Sigmoid colon (tissue), 7 donors: Measurements from ENCODE around the gene SNX24. TPM values are rescaled to one million over a fixed set of nuclear protein-coding genes. Genes with fewer than 3 reads are reported as not detected.

Experiments used
- DNase-seq: peaks from one replicate; pipeline ENCODE4 v3.0.0-alpha.2; 2019
- H3K27ac ChIP-seq, 4 donors: fragments of 200-600 bp; sonication (generic); one replicate each; pipeline ENCODE4 v1.5.1; 2016 to 2019; ENCODE audit warnings: mild to moderate bottlenecking in 1 of 4
- H3K27me3 ChIP-seq, 3 donors: fragments of 200-600 bp; sonication (generic); one replicate each; pipeline ENCODE4 v1.5.1; 2019; ENCODE audit warnings: mild to moderate bottlenecking in 1 of 3
- H3K36me3 ChIP-seq, 4 donors: fragments of 200-600 bp; sonication (generic); one replicate each; pipeline ENCODE4 v1.5.1; 2016 to 2019
- H3K4me1 ChIP-seq, 4 donors: fragments of 200-600 bp; sonication (generic); one replicate each; pipeline ENCODE4 v1.5.1; 2017 to 2019
- H3K4me3 ChIP-seq, 4 donors: fragments of 200-600 bp; sonication (generic); one replicate each; pipeline ENCODE4 v1.5.1; 2017 to 2019; ENCODE audit warnings: mild to moderate bottlenecking in 2 of 4, moderate library complexity in 1 of 4
- H3K9me3 ChIP-seq, 4 donors: fragments of 200-600 bp in 3 of 4; sonication (generic) in 3 of 4; one replicate each; pipeline versions ENCODE4 v1.5.1 to v1.6.1; 2013 to 2019
- EP300 ChIP-seq, 4 donors: sonication (generic); formaldehyde crosslinking; IDR thresholded peaks; one replicate each; pipeline ENCODE4 v1.6.1; 2017; ENCODE audit warnings: antibody characterized with exemption in 4 of 4
- POLR2A ChIP-seq, 2 donors: fragments of 450-650 bp; IDR thresholded peaks; one replicate each; pipeline ENCODE4 v1.6.1; 2016; ENCODE audit warnings: antibody characterized with exemption in 2 of 2, mild to moderate bottlenecking in 2 of 2, moderate library complexity in 2 of 2
- POLR2AphosphoS5 ChIP-seq, 4 donors: sonication (generic); formaldehyde crosslinking; IDR thresholded peaks; one replicate each; pipeline ENCODE4 v1.6.1; 2017; ENCODE audit warnings: antibody characterized with exemption in 4 of 4
- WGBS, 2 donors: extraction: QIAGEN DNeasy Blood & Tissue Kit; methylation state at CpG; one replicate each; pipeline ENCODE4 v1.1.7; 2013; 5-methylcytosine and 5-hydroxymethylcytosine counted together
- intact Hi-C: fragments of 100-400 bp; cut with DNase I; formaldehyde crosslinking; loops from one replicate; pipeline ENCODE4 v1.15.1; 2023
- polyA plus RNA-seq, 3 donors: library from polyadenylated mRNA; stranded (reverse); fragments of 200-250 nt; gene quantifications; one replicate each; pipeline ENCODE4 v1.2.3, GENCODE V29; 2013
- total RNA-seq, 4 donors: library from RNA; depleted of rRNA; stranded (reverse); fragments of >200 nt; gene quantifications; one replicate each; pipeline ENCODE4 v1.1.0, GENCODE V29; 2016
- TF ChIP-seq, protein P1 (sequence below), 4 experiments: fragments of 450-650 bp in 3 of 4; fragments of 200-600 bp in 1 of 4; IDR thresholded peaks; one replicate each; pipeline ENCODE4 v1.5.1; 2016 to 2019; ENCODE audit warnings: antibody characterized with exemption in 4 of 4, mild to moderate bottlenecking in 3 of 4, moderate library complexity in 2 of 4
- donor health status: healthy with polysubstance abuse.
- donor health status: Bipolar disorder and iron deficiency.
- donor health status: healthy.

The SNX24 gene
- total and polyA plus RNA-seq, 7 donors, result 7.3 to 28.2 (median 10.7) TPM

DNA sequence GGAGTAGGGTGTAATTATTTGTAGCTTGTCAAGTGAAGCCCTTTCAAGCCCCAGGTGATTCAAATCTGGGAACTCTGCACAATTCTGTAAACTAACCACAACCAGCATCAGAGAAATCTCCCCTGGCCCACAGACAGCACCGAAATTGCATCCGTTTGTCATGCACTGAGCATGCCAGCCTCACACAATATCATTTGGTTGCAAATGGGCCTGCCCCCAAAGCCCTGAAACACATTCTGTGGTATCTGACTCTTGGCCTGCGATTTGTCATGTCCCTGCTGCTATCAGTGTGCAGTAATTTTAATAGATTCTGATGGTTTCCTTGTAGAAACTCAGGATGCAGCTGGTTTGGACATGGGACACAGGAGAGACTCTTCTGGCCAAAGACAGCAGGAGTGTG, 35.3 kb downstream of the SNX24 start:
- H3K4me1 ChIP-seq, result peaks cover 0 to 26% (median 16%) of the 10 kb centered on the region in 4 donors
- no peaks in the 10 kb centered on the region for H3K9me3 ChIP-seq
- intact Hi-C loops, result no loop called here
- no peak overlapping the region for H3K27ac ChIP-seq
- TF ChIP-seq EP300 (IDR thresholded peaks at IDR 0.05) (no peak), POLR2A (IDR thresholded peaks at IDR 0.05) (no peak), POLR2AphosphoS5 (IDR thresholded peaks at IDR 0.05) (no peak)
- TF ChIP-seq, protein P1, sequence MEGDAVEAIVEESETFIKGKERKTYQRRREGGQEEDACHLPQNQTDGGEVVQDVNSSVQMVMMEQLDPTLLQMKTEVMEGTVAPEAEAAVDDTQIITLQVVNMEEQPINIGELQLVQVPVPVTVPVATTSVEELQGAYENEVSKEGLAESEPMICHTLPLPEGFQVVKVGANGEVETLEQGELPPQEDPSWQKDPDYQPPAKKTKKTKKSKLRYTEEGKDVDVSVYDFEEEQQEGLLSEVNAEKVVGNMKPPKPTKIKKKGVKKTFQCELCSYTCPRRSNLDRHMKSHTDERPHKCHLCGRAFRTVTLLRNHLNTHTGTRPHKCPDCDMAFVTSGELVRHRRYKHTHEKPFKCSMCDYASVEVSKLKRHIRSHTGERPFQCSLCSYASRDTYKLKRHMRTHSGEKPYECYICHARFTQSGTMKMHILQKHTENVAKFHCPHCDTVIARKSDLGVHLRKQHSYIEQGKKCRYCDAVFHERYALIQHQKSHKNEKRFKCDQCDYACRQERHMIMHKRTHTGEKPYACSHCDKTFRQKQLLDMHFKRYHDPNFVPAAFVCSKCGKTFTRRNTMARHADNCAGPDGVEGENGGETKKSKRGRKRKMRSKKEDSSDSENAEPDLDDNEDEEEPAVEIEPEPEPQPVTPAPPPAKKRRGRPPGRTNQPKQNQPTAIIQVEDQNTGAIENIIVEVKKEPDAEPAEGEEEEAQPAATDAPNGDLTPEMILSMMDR (IDR thresholded peaks at IDR 0.05), result no peak
- 78 to 92% methylated on average over 3 of the region's 3 CpGs for WGBS, 2 donors
- H3K27me3 ChIP-seq, result no peaks in the 10 kb centered on the region
- H3K36me3 ChIP-seq, result no peaks in the 10 kb centered on the region
- H3K4me3 ChIP-seq, result no peak overlapping the region
- no peak for DNase-seq

DNA sequence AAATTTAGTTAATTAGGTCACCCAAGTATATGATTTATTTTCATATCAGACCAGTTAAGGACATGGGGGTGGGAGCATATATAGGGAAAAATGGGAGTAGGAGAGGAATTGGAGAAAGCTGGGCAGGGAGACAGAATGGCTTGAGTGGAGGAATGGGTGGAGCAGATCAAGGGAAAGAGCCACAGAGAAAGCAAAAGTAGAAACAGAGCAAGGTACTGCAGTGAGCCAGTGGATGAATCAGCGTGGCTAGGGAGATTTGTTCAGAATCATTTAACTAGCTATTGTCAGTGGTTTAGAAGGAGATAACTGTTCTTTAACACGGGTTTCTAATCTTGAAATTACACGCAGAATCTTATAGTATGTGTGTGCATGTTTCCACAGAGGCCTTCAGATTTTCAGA, 37.4 kb downstream of the SNX24 start:
- DNase-seq, result no peak
- Histone ChIP-seq H3K27ac (no peak overlapping the region), H3K4me3 (no peak overlapping the region), H3K27me3 (no peaks in the 10 kb centered on the region), H3K36me3 (no peaks in the 10 kb centered on the region), H3K4me1 (peaks cover 0 to 26% (median 16%) of the 10 kb centered on the region in 4 donors), H3K9me3 (no peaks in the 10 kb centered on the region)
- TF ChIP-seq, protein P1 (IDR thresholded peaks at IDR 0.05), result no peak
- no peak for TF ChIP-seq POLR2AphosphoS5 (IDR thresholded peaks at IDR 0.05)
- TF ChIP-seq EP300 (IDR thresholded peaks at IDR 0.05), result no peak
- no peak for TF ChIP-seq POLR2A (IDR thresholded peaks at IDR 0.05)
- WGBS, 2 donors, result 78 to 79% methylated on average over 3 of the region's 3 CpGs
- intact Hi-C loops, result no loop called here

DNA sequence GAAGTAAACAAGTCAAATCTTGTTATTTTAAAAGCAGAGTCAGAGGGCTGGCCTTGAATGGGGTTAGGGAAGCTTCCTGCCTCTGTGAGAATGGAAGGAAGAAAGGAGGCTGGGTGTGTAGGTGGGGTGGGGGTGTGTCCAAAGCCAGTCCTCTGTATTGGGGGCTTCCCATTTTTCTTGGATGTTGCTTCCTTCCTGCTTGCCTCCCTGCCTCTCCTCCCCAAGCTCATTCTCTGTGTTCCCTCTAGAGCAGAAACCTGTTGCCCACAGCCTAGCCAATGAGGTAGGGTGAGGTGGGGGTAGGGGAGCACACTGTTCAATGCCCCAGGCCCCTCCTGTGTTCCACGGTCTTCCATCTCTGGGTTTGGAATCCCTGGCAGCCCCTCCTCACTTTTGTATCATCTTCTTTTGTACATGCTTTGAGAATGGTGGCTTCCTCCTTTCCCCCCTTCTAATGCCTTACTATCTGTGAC, 39.7 kb downstream of the SNX24 start:
- H3K27ac ChIP-seq, result no peak overlapping the region
- WGBS, 2 donors, result 77 to 85% methylated on average over 1 of the region's 1 CpG
- intact Hi-C loops, result no loop called here

DNA sequence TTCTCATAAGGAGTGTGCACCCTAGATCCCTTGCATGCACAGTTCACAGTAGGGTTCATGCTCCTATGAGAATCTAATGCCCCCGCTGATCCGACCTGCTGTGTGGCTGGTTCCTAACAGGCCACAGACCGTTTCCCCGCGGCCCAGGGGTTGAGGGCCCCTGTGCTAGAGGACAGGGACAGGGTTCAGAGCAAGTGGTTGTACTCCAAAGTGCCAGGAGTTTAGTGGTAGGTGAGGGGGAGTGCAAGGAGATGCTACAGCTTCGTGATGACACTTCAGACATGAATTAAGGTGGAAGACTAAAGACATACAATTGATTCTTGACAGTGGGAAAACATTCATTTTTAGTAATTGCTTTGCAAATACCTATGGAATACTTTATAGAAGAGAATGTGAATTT, 40.5 kb downstream of the SNX24 start:
- DNase-seq, result no peak
- no peaks in the 10 kb centered on the region for H3K27me3 ChIP-seq
- intact Hi-C loops, result no loop called here
- H3K9me3 ChIP-seq, result no peaks in the 10 kb centered on the region
- no peak overlapping the region for H3K27ac ChIP-seq
- peaks cover 0 to 8% (median 3%) of the 10 kb centered on the region in 4 donors for H3K4me1 ChIP-seq
- 96 to 97% methylated on average over 6 of the region's 6 CpGs for WGBS, 2 donors
- no peak overlapping the region for H3K4me3 ChIP-seq
- H3K36me3 ChIP-seq, result no peaks in the 10 kb centered on the region
- TF ChIP-seq EP300 (IDR thresholded peaks at IDR 0.05), result no peak
- no peak for TF ChIP-seq POLR2A (IDR thresholded peaks at IDR 0.05)
- TF ChIP-seq, protein P1 (IDR thresholded peaks at IDR 0.05), result no peak
- TF ChIP-seq POLR2AphosphoS5 (IDR thresholded peaks at IDR 0.05), result no peak

More for the DNA sequence above, 39.7 kb downstream of the SNX24 start:
- no peaks in the 10 kb centered on the region for H3K9me3 ChIP-seq
- H3K4me3 ChIP-seq, result no peak overlapping the region
- no peak for DNase-seq
- no peaks in the 10 kb centered on the region for H3K27me3 ChIP-seq
- no peak for TF ChIP-seq POLR2A (IDR thresholded peaks at IDR 0.05)
- TF ChIP-seq POLR2AphosphoS5 (IDR thresholded peaks at IDR 0.05), result no peak
- TF ChIP-seq, protein P1 (IDR thresholded peaks at IDR 0.05), result no peak
- TF ChIP-seq EP300 (IDR thresholded peaks at IDR 0.05), result no peak
- peaks cover 0 to 16% (median 10%) of the 10 kb centered on the region in 4 donors for H3K4me1 ChIP-seq
- H3K36me3 ChIP-seq, result no peaks in the 10 kb centered on the region

DNA sequence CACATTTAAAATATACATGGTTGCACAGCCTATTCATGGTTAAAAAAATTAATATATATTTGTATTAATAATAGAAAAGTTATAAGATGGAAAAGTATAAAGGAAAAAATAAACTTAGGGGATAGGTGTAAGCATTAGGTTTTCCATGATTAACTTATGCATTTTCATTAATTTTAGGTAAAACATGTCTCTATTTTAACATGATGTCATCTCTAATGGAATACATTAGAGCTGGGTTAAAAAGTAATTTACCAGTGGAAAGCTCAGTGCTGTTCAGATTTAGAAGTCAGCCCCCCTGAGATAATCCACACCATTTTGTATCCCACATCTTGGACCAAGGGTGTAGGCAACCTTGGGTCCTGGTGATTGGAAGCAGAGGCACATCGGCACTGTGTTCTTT, 49.7 kb downstream of the SNX24 start:
- Histone ChIP-seq H3K4me1 (peaks cover 0 to 7% (median 3%) of the 10 kb centered on the region in 4 donors), H3K27me3 (no peaks in the 10 kb centered on the region), H3K9me3 (no peaks in the 10 kb centered on the region), H3K27ac (no peak overlapping the region), H3K4me3 (no peak overlapping the region), H3K36me3 (no peaks in the 10 kb centered on the region)
- 96 to 100% methylated on average over 1 of the region's 1 CpG for WGBS, 2 donors
- intact Hi-C loops, result loop anchor here (5.0 kb wide), 3 partner anchors 142 to 472 kb away; partner anchors contain the start of genes PPIC and PRDM6
- no peak for TF ChIP-seq POLR2AphosphoS5 (IDR thresholded peaks at IDR 0.05)
- no peak for TF ChIP-seq POLR2A (IDR thresholded peaks at IDR 0.05)
- TF ChIP-seq, protein P1 (IDR thresholded peaks at IDR 0.05), result no peak
- TF ChIP-seq EP300 (IDR thresholded peaks at IDR 0.05), result no peak
- no peak for DNase-seq
